Fibroblast of villous mesenchyme (primary cell): ENCODE measurements around the gene ERF. TPM values are rescaled to one million over a fixed set of nuclear protein-coding genes. Genes with fewer than 3 reads are reported as not detected.

Source experiments
- DNase-seq: peaks from one replicate; pipeline ENCODE4 v3.0.0-alpha.2; 2010; ENCODE audit warnings: low read depth
- H3K4me3 ChIP-seq: 2 replicates; pipeline ENCODE4 v1.5.1; 2011; ENCODE audit warnings: low read depth, mild to moderate bottlenecking, low read length
- total RNA-seq: library from RNA; depleted of rRNA; stranded (reverse); fragments of >200 nt; gene quantifications from 2 replicates; pipeline ENCODE4 v1.2.3, GENCODE V29; 2012
- TF ChIP-seq, protein P1 (sequence below): IDR thresholded peaks from 2 replicates; pipeline ENCODE4 v1.5.1; 2012; ENCODE audit warnings: low read depth, mild to moderate bottlenecking, low read length; ENCODE audit not compliant: insufficient read depth

Gene ERF
- total RNA-seq, 1 donor = 27.6 TPM

DNA sequence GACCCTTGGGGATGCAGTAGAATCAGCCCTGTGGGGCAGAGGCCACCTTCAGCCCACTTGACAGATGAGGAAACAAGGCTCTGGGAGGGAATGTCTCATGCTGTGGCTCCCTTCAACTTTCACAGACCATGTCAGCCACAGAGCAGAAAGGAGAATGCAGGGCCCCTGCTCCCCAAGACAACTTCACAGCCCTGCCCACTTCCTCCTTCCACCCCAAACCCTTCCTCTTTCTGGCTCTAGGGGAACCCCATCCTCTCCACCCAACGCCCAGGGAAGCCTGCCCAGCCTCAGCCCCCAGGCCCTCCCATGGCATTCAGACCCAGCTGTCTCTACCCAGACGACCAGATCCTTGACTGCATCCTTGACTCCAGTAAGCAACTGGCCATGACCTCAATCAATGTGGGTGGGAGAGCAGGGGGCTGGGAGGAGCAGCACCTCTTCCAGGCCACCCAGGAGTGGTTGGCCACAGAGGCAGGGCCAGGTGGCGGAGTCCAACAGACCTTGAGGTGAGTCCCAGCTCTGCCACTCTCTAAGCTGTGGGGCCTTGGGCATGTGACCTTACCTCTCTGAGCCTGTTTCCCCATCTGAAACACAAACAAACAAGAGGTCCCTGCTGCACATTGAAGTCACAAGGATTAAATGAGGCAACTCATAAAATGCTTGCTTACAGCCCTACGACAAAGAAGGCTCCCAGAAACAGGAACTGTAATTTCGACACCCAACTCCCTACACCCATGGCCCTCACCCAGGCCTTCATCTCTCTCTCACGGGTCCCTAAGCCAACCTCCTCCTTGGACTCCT is 53.2 kb downstream of the ERF start:
- TF ChIP-seq, protein P1, sequence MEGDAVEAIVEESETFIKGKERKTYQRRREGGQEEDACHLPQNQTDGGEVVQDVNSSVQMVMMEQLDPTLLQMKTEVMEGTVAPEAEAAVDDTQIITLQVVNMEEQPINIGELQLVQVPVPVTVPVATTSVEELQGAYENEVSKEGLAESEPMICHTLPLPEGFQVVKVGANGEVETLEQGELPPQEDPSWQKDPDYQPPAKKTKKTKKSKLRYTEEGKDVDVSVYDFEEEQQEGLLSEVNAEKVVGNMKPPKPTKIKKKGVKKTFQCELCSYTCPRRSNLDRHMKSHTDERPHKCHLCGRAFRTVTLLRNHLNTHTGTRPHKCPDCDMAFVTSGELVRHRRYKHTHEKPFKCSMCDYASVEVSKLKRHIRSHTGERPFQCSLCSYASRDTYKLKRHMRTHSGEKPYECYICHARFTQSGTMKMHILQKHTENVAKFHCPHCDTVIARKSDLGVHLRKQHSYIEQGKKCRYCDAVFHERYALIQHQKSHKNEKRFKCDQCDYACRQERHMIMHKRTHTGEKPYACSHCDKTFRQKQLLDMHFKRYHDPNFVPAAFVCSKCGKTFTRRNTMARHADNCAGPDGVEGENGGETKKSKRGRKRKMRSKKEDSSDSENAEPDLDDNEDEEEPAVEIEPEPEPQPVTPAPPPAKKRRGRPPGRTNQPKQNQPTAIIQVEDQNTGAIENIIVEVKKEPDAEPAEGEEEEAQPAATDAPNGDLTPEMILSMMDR = no peak
- no peak for DNase-seq
- H3K4me3 ChIP-seq = no peak overlapping the region

DNA sequence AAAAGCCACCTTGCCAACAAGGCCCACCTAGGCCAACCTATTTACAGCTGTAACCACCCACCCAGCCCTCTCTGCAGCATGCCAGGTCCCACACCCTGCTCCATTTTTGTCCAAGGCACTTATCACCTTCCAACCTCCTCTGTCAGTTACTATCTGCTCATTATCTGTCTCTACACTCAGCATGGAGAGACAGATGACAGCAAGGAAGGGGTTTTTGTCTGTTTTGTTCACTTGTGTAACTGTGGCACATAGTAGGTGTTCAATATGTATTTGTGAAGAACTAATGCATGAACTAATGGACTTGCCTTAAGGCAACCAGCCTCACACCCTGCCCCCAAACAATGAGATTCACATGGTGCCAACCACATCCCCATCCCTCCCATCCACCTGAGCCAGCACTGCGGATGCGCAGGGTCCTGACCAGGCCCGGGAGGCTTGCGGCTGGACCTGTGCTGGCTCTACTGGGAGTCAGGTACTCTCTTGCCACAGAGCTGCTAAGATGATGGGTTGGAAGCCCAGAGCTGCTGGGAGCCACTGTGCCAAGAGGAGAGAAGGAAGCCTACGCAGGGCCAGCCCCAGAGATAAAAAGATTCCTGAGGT is 54.7 kb downstream of the ERF start:
- no peak for DNase-seq
- no peak overlapping the region for H3K4me3 ChIP-seq
- TF ChIP-seq, protein P1 = no peak

DNA sequence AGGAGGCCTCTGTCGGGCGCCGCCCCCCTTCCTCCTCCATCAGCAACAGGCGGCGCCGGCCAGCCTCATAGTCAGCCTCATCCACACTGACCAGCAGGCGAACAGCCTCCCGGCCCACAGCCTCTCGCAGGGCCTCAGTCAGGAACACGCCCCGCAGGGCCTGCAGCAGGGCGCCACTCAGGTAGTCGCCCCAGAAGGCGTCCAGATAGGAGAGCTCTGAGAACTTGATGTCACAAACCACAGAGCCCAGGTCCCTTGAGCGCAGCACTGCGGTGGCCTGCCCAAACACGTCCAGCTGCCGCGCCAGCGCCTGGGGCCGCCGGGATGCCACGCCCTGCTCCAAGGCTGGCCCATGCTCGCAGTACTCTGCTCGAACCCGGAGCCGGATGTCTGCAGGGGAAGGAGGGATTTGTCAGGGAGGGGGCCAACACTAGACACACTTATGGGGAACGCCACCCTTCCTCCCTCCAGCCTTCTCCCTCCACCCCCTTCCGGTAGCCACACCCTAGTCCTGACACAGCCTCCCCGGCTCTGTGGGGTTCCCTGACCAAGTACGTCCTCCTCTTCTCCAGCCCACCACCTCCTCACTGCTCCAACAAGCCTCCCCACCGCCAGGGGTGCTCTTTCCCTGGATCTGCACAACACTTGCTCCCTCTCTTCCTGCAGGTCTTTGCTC is 55.4 kb downstream of the ERF start:
- H3K4me3 ChIP-seq = no peak overlapping the region
- TF ChIP-seq, protein P1 = no peak
- DNase-seq = no peak

DNA sequence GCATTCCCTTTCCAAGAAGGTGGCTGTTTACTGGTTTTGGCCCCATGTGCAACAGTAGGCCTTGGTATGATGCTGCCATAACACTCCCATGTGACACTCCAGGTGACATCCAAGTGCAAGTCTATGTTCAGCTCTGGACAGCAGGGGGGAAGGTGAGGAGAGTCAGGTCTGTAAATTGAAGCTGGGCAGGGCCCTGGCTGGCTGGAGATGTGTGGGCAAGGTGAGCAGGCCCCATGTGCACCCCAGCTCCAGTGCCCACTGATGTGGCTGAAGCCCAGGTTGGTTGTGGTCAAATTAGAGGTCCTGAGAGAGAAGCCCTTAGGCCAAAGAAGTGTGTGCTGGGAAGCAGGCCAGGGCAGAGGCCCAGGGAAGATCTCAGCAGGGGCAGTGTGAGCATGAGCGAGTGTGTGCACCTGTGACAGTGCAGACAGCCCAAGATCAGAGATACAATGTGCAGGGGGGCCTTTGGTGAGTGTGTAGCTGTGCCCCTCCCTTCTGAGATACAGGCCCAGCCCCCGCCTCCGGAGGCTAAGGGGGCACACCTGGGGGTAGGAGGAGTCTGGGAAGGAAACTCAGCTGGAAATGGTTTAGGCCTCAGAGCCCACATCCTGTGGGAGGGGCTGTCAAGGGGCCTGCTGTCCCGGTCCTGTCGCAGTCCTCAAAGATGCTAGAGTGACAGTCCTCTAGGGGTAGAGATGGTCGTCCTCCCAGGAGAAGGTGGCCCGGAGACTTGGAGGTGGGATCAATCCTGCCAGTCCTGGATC is 56.1 kb downstream of the ERF start:
- H3K4me3 ChIP-seq = no peak overlapping the region
- no peak for DNase-seq
- TF ChIP-seq, protein P1 = no peak

Other genes with a start within 250 kb of the ERF start
- gene GRIK5, start 184.9 kb downstream of the ERF start, total RNA-seq = not detected in 2 replicates
- gene ZNF574, start 179.0 kb downstream of the ERF start, total RNA-seq = 13.5 and 19.0 TPM in 2 replicates
- 1.3 and 1.9 TPM in 2 replicates for gene POU2F2, start 122.7 kb downstream of the ERF start, total RNA-seq
- gene DEDD2, start 37.5 kb downstream of the ERF start, total RNA-seq = 14.8 and 15.1 TPM in 2 replicates
- gene ZNF526, start 34.8 kb downstream of the ERF start, total RNA-seq = 14.8 and 20.3 TPM in 2 replicates
- 16.8 and 21.2 TPM in 2 replicates for gene GSK3A, start 12.5 kb downstream of the ERF start, total RNA-seq
- gene CIC, start 14.1 kb upstream of the ERF start, total RNA-seq = 23.7 and 26.7 TPM in 2 replicates
- 0.64 and 0.86 TPM in 2 replicates for gene PRR19, start 47.0 kb upstream of the ERF start, total RNA-seq
- gene PAFAH1B3, start 47.5 kb upstream of the ERF start, total RNA-seq = 28.5 and 48.0 TPM in 2 replicates
- gene TMEM145, start 58.2 kb upstream of the ERF start, total RNA-seq = not detected in 2 replicates
- 21.2 and 22.2 TPM in 2 replicates for gene MEGF8, start 70.5 kb upstream of the ERF start, total RNA-seq
- 0.32 TPM in 1 of 2 replicates, not detected in the other for gene CNFN, start 135.2 kb upstream of the ERF start, total RNA-seq
- 2.3 and 3.0 TPM in 2 replicates for gene LIPE, start 172.3 kb upstream of the ERF start, total RNA-seq
- not detected in 2 replicates for gene CXCL17, start 187.8 kb upstream of the ERF start, total RNA-seq